Calu3 (cell line): ENCODE measurements around the gene CDH13. TPM values are rescaled to one million over a fixed set of nuclear protein-coding genes. Genes with fewer than 3 reads are reported as not detected.

Experiments used
- BruUV-seq: library from RNA; stranded (reverse); fragments of 400-500 nt; replicated peaks from 2 replicates; lab custom pipeline; 2021; lab: Mats Ljungman, UMichigan
- CTCF ChIA-PET: fragments of 300-600 bp; sonication (Branson Sonifier 250); formaldehyde crosslinking; loops from one replicate; lab custom pipeline; 2022; ENCODE audit warnings: antibody characterized with exemption; lab: Charles Lee
- DNase-seq: peaks from one replicate; pipeline ENCODE4 v3.0.0; 2022
- H3K27ac Mint-ChIP-seq: one replicate; pipeline ENCODE4 v1.8.0; 2022; ENCODE audit warnings: mixed read lengths; ENCODE audit not compliant: unreplicated experiment
- H3K27me3 Mint-ChIP-seq: one replicate; pipeline ENCODE4 v1.8.0; 2022; ENCODE audit warnings: mixed read lengths; ENCODE audit not compliant: unreplicated experiment
- H3K36me3 Mint-ChIP-seq: one replicate; pipeline ENCODE4 v1.8.0; 2022; ENCODE audit warnings: mild to moderate bottlenecking, moderate library complexity, mixed read lengths; ENCODE audit not compliant: insufficient read depth, unreplicated experiment
- H3K4me1 Mint-ChIP-seq: one replicate; pipeline ENCODE4 v1.8.0; 2022; ENCODE audit warnings: mild to moderate bottlenecking, low read depth, mixed read lengths; ENCODE audit not compliant: unreplicated experiment
- H3K4me3 Mint-ChIP-seq: one replicate; pipeline ENCODE4 v1.8.0; 2022; ENCODE audit warnings: mild to moderate bottlenecking, low read depth, moderate library complexity, mixed read lengths; ENCODE audit not compliant: unreplicated experiment
- H3K9me3 Mint-ChIP-seq: one replicate; pipeline ENCODE4 v1.8.0; 2022; ENCODE audit warnings: low read depth, mixed read lengths; ENCODE audit not compliant: unreplicated experiment
- intact Hi-C: fragments of 100-400 bp; cut with micrococcal nuclease; formaldehyde crosslinking; loops from one replicate; pipeline ENCODE4 v1.10.0; 2022; ENCODE audit not compliant: unreplicated experiment
- total RNA-seq: library from RNA; stranded (reverse); gene quantifications from 2 replicates; pipeline ENCODE4 v1.2.3, GENCODE V29; 2022
- TF ChIP-seq, protein P1 (sequence below): fragments of 200-600 bp; IDR thresholded peaks from one replicate; pipeline ENCODE4 v1.8.0; 2022; ENCODE audit warnings: antibody characterized with exemption; ENCODE audit not compliant: unreplicated experiment

The CDH13 gene
- total RNA-seq, 1 experiment from 2014 or later, result not detected

DNA sequence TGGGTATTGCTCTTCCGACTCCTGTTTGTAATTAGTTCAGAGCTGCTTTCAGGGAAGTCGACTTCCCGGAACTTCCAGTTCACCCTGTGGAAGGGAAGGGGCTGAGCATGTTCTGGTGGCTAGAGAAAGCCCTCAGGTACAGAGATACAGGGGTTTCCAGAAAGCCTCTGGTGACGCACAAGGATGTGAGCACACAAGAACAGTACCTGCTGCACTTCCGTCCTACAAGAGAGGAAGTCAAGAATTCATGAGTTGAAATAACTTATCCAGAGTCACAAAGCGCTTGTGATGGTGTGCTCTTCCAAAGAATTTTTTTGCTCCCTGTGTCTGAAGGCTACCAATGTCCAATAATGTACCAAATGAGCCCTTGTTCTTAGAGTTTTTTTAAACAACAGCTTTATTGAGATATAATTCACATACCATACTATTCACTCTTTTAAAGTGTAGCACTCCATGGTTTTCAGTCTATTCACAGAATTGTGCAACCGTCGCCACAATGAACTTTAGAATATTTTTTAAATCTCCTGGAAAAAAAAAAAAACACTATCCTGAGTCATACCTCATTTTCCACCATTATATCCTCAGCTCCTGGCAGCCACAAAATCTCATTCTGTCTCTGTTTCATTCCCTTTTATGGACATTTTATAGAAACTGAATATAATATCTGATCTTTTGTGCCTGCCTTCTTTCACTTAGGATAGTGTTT, 327.6 kb downstream of the CDH13 start:
- TF ChIP-seq, protein P1, sequence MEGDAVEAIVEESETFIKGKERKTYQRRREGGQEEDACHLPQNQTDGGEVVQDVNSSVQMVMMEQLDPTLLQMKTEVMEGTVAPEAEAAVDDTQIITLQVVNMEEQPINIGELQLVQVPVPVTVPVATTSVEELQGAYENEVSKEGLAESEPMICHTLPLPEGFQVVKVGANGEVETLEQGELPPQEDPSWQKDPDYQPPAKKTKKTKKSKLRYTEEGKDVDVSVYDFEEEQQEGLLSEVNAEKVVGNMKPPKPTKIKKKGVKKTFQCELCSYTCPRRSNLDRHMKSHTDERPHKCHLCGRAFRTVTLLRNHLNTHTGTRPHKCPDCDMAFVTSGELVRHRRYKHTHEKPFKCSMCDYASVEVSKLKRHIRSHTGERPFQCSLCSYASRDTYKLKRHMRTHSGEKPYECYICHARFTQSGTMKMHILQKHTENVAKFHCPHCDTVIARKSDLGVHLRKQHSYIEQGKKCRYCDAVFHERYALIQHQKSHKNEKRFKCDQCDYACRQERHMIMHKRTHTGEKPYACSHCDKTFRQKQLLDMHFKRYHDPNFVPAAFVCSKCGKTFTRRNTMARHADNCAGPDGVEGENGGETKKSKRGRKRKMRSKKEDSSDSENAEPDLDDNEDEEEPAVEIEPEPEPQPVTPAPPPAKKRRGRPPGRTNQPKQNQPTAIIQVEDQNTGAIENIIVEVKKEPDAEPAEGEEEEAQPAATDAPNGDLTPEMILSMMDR, result no peak
- H3K27me3 Mint-ChIP-seq, result no peaks in the 10 kb centered on the region
- CTCF ChIA-PET, result no interaction called here
- intact Hi-C loops, result no loop called here
- no peak for DNase-seq
- no peaks in the 10 kb centered on the region for H3K4me1 Mint-ChIP-seq
- no TSS peak for BruUV-seq
- no peak overlapping the region for H3K4me3 Mint-ChIP-seq
- peaks cover 6% of the 10 kb centered on the region for H3K9me3 Mint-ChIP-seq
- H3K27ac Mint-ChIP-seq, result no peak overlapping the region
- no peaks in the 10 kb centered on the region for H3K36me3 Mint-ChIP-seq

DNA sequence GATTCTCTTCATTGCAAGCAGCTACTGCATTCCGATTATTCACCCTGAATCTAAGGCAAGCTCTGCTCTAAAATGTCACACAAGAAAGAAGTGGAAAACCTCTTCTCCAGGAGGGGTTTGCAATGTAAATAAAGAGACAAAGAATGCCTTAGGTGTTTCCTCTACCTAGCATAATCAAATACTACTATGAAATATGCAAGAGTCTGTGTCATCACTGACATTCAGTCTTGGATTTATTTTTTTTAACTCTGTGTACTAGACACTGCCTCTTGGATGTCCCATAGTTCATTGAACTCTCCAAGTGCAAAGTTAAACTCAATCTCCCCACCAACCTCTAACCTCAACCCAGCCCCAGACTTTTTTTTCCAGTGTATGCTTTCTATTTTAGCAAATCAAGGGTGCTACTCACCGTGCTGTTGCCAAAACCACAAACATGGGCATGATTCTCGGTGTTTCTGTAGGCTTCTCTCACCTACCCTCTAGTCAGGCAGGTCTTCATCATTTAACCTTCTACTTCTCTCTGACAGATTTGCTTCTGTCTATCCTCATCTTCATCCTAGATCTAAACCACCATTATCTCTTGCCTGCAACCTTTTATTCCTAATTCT, 329.1 kb downstream of the CDH13 start:
- CTCF ChIA-PET, result no interaction called here
- no peak overlapping the region for H3K4me3 Mint-ChIP-seq
- no peaks in the 10 kb centered on the region for H3K27me3 Mint-ChIP-seq
- H3K36me3 Mint-ChIP-seq, result no peaks in the 10 kb centered on the region
- no peak overlapping the region for H3K27ac Mint-ChIP-seq
- peaks cover 7% of the 10 kb centered on the region for H3K9me3 Mint-ChIP-seq
- no TSS peak for BruUV-seq
- intact Hi-C loops, result no loop called here
- DNase-seq, result no peak
- H3K4me1 Mint-ChIP-seq, result no peaks in the 10 kb centered on the region
- TF ChIP-seq, protein P1, result no peak

DNA sequence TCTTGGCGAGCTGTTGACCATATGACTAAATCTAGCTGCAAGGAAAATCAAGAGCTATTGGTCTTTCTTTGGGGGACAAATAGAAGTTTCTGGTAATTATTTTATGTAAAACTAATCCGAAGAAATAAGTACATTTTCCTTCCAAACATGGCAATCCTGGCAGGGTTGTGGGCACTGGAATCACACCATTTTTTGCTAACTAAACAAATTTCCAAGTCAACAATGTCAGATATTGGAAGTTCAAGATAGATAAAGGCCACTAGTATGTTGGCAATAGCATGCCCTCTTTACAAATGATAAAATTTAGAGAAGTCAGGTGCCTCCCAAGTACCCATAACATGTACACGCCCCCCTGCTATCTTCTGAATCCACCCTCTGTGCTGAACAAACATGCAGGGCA, 330.4 kb downstream of the CDH13 start:
- no peak for DNase-seq
- H3K36me3 Mint-ChIP-seq, result no peaks in the 10 kb centered on the region
- H3K4me1 Mint-ChIP-seq, result no peaks in the 10 kb centered on the region
- CTCF ChIA-PET, result no interaction called here
- no TSS peak for BruUV-seq
- no peak overlapping the region for H3K27ac Mint-ChIP-seq
- TF ChIP-seq, protein P1, result no peak
- peaks cover 7% of the 10 kb centered on the region for H3K9me3 Mint-ChIP-seq
- H3K4me3 Mint-ChIP-seq, result no peak overlapping the region
- H3K27me3 Mint-ChIP-seq, result no peaks in the 10 kb centered on the region
- intact Hi-C loops, result no loop called here

DNA sequence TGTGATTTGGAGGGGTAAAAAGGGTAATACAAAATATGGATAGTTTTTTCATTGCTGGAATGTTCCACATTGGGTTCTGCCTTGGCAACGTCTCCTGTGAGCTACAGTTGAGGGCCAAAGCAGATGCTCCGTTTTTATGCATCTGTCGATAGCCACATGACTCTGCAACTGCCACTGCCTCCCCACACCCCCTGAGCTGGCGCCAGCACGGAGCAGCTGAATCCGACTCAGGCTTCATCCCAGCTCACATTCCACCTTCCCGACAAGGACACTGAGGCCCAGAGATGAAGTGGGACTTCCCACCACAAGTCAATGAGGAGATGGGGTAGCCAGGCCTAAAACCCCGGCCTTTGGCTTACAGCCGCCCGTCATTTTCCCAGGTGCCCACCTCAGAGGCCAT, 334.1 kb downstream of the CDH13 start:
- CTCF ChIA-PET, result no interaction called here
- Mint-ChIP-seq H3K9me3 (peaks cover 12% of the 10 kb centered on the region), H3K27me3 (no peaks in the 10 kb centered on the region), H3K4me3 (no peak overlapping the region), H3K27ac (no peak overlapping the region), H3K36me3 (no peaks in the 10 kb centered on the region), H3K4me1 (no peaks in the 10 kb centered on the region)
- TF ChIP-seq, protein P1, result no peak
- no TSS peak for BruUV-seq
- DNase-seq, result no peak
- intact Hi-C loops, result no loop called here
